ENCODE results near the gene CDAN1.

DNA sequence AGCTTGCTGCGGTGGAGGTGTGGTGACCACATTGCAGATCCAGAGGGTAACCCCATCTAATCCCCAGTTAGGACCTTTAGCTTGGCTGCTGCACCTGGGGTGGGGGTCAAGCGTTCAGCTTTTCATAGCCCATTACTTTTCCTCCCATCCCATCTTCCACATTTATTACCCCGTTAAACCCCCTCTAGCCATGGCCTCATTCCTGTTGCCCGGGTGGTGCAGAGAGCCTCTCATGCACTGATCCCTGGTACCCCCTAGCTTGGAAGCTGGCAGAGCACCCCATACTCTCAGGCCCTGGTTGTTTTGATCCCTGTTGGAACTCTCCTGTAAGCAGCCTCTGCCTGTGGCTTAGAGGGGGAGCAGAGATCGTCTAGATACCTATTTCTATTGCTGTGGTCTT is 20.8 kb downstream of the CDAN1 start:
- TF ChIP-seq EZH2 (IDR thresholded peaks at IDR 0.05; ENCODE audit: borderline replicate concordance, low read length), result no peak
- TF ChIP-seq, protein P1, sequence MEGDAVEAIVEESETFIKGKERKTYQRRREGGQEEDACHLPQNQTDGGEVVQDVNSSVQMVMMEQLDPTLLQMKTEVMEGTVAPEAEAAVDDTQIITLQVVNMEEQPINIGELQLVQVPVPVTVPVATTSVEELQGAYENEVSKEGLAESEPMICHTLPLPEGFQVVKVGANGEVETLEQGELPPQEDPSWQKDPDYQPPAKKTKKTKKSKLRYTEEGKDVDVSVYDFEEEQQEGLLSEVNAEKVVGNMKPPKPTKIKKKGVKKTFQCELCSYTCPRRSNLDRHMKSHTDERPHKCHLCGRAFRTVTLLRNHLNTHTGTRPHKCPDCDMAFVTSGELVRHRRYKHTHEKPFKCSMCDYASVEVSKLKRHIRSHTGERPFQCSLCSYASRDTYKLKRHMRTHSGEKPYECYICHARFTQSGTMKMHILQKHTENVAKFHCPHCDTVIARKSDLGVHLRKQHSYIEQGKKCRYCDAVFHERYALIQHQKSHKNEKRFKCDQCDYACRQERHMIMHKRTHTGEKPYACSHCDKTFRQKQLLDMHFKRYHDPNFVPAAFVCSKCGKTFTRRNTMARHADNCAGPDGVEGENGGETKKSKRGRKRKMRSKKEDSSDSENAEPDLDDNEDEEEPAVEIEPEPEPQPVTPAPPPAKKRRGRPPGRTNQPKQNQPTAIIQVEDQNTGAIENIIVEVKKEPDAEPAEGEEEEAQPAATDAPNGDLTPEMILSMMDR (conservative IDR thresholded peaks at IDR 0.05 in 1 of 2, IDR thresholded peaks at IDR 0.05 in 1 of 2; ENCODE audit: extremely low read depth in 1 of 2, insufficient read depth in 1 of 2, low read depth in 1 of 2, low read length in 2 of 2), result no peak

All from mammary epithelial cell (primary cell).